OCI-LY3 (cell line): Measurements from ENCODE around the gene SPATA16.

Source experiments
- EZH2phosphoT487 ChIP-seq: fragments of 200-600 bp; shearing (Covaris generic); IDR thresholded peaks from 2 replicates; pipeline ENCODE4 v1.6.1; 2018; ENCODE audit warnings: antibody characterized with exemption, mixed run types, low read depth
- TF ChIP-seq, protein P1 (sequence below): fragments of 200-600, 300-600 bp; sonication (generic); IDR thresholded peaks from 2 replicates; pipeline ENCODE4 v1.5.1; 2014; ENCODE audit warnings: antibody characterized with exemption, low read length, low read depth

GRCh38 chr3:173043757-173044156 is 97.3 kb downstream of the SPATA16 start:
- TF ChIP-seq, protein P1, sequence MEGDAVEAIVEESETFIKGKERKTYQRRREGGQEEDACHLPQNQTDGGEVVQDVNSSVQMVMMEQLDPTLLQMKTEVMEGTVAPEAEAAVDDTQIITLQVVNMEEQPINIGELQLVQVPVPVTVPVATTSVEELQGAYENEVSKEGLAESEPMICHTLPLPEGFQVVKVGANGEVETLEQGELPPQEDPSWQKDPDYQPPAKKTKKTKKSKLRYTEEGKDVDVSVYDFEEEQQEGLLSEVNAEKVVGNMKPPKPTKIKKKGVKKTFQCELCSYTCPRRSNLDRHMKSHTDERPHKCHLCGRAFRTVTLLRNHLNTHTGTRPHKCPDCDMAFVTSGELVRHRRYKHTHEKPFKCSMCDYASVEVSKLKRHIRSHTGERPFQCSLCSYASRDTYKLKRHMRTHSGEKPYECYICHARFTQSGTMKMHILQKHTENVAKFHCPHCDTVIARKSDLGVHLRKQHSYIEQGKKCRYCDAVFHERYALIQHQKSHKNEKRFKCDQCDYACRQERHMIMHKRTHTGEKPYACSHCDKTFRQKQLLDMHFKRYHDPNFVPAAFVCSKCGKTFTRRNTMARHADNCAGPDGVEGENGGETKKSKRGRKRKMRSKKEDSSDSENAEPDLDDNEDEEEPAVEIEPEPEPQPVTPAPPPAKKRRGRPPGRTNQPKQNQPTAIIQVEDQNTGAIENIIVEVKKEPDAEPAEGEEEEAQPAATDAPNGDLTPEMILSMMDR, result no peak
- TF ChIP-seq EZH2phosphoT487, result no peak
